WTC11 (cell line): Measurements from ENCODE around the gene GDI1. TPM values are rescaled to one million over a fixed set of nuclear protein-coding genes. Genes with fewer than 3 reads are reported as not detected.

Experiments used
- ATAC-seq: fragments of 200-7000 bp; cut with Tn5 transposase; 2 replicates; pipeline ENCODE4 v1.10.0; 2021; ENCODE audit warnings: mild to moderate bottlenecking, moderate library complexity
- CTCF ChIA-PET: fragments of 300-600 bp; sonication (Branson Sonifier 250); formaldehyde crosslinking; loops from one replicate; lab custom pipeline; 2021; ENCODE audit warnings: antibody characterized with exemption; lab: Charles Lee
- POLR2A ChIA-PET: fragments of 350-600 bp; sonication (Branson Sonifier 250); formaldehyde crosslinking; loops from one replicate; lab custom pipeline; 2021; ENCODE audit warnings: antibody characterized with exemption; lab: Charles Lee
- DNase-seq: peaks from one replicate; pipeline ENCODE4 v3.0.0; 2021; ENCODE audit warnings: low spot score
- H3K27ac Mint-ChIP-seq: 2 replicates; pipeline ENCODE4 v1.8.0; 2021; ENCODE audit warnings: mixed read lengths
- H3K27me3 Mint-ChIP-seq: 2 replicates; pipeline ENCODE4 v1.8.0; 2021; ENCODE audit warnings: low read depth, mild to moderate bottlenecking, moderate library complexity, mixed read lengths
- H3K36me3 Mint-ChIP-seq: 2 replicates; pipeline ENCODE4 v1.8.0; 2021; ENCODE audit warnings: mixed read lengths
- H3K4me1 Mint-ChIP-seq: 2 replicates; pipeline ENCODE4 v1.8.0; 2022; ENCODE audit warnings: mixed read lengths
- H3K4me3 Mint-ChIP-seq: 2 replicates; pipeline ENCODE4 v1.8.0; 2021; ENCODE audit warnings: mild to moderate bottlenecking, moderate library complexity, mixed read lengths
- H3K9me3 Mint-ChIP-seq: 2 replicates; pipeline ENCODE4 v1.8.0; 2021; ENCODE audit warnings: mixed read lengths
- ATF6 ChIP-seq: sonication (generic); formaldehyde crosslinking; IDR thresholded peaks from 2 replicates; pipeline ENCODE4 v1.8.1; 2023; ENCODE audit warnings: mild to moderate bottlenecking, missing genetic modification reagents
- CREM ChIP-seq: sonication (generic); formaldehyde crosslinking; IDR thresholded peaks from 2 replicates; pipeline ENCODE4 v1.8.1; 2022; ENCODE audit warnings: mild to moderate bottlenecking, missing genetic modification reagents, moderate library complexity
- EMX1 ChIP-seq: fragments of 250-450 bp; sonication (Bioruptor Pico); IDR thresholded peaks from 2 replicates; pipeline ENCODE4 v1.8.0; 2021; ENCODE audit warnings: mild to moderate bottlenecking
- ETV6 ChIP-seq: sonication (generic); formaldehyde crosslinking; IDR thresholded peaks from 2 replicates; pipeline ENCODE4 v1.8.1; 2022; ENCODE audit warnings: mild to moderate bottlenecking, missing genetic modification reagents
- FOXP4 ChIP-seq: sonication (generic); formaldehyde crosslinking; IDR thresholded peaks from 2 replicates; pipeline ENCODE4 v1.8.0; 2022; ENCODE audit warnings: mild to moderate bottlenecking, missing genetic modification reagents
- GABPB1 ChIP-seq: sonication (generic); formaldehyde crosslinking; IDR thresholded peaks from 2 replicates; pipeline ENCODE4 v1.8.1; 2023; ENCODE audit warnings: mild to moderate bottlenecking, missing genetic modification reagents
- HMGXB4 ChIP-seq: sonication (generic); formaldehyde crosslinking; IDR thresholded peaks from 2 replicates; pipeline ENCODE4 v1.8.1; 2023; ENCODE audit warnings: mild to moderate bottlenecking, moderate library complexity, missing genetic modification reagents
- KAT7 ChIP-seq: sonication (generic); formaldehyde crosslinking; IDR thresholded peaks from 2 replicates; pipeline ENCODE4 v1.8.1; 2023; ENCODE audit warnings: missing genetic modification reagents, mild to moderate bottlenecking, borderline replicate concordance
- MXD4 ChIP-seq: fragments of 250-450 bp; sonication (Bioruptor Pico); IDR thresholded peaks from 2 replicates; pipeline ENCODE4 v1.8.0; 2021; ENCODE audit warnings: mild to moderate bottlenecking, moderate library complexity, borderline replicate concordance
- MYBL2 ChIP-seq: sonication (generic); formaldehyde crosslinking; IDR thresholded peaks from 2 replicates; pipeline ENCODE4 v1.8.1; 2023; ENCODE audit warnings: mild to moderate bottlenecking, moderate library complexity, missing genetic modification reagents
- NFE2L1 ChIP-seq: sonication (generic); formaldehyde crosslinking; IDR thresholded peaks from 2 replicates; pipeline ENCODE4 v1.8.1; 2023; ENCODE audit warnings: missing genetic modification reagents
- NR1H2 ChIP-seq: sonication (generic); formaldehyde crosslinking; IDR thresholded peaks from 2 replicates; pipeline ENCODE4 v1.9.0; 2021; ENCODE audit warnings: mild to moderate bottlenecking, moderate library complexity, missing genetic modification reagents
- SMAD3 ChIP-seq: sonication (generic); formaldehyde crosslinking; IDR thresholded peaks from 2 replicates; pipeline ENCODE4 v1.8.0; 2022; ENCODE audit warnings: missing genetic modification reagents, mild to moderate bottlenecking, borderline replicate concordance
- TEAD1 ChIP-seq: sonication (generic); formaldehyde crosslinking; IDR thresholded peaks from 2 replicates; pipeline ENCODE4 v1.8.0; 2022; ENCODE audit warnings: mild to moderate bottlenecking, missing genetic modification reagents
- TEAD4 ChIP-seq: sonication (generic); formaldehyde crosslinking; IDR thresholded peaks from 2 replicates; pipeline ENCODE4 v1.8.0; 2022; ENCODE audit warnings: mild to moderate bottlenecking, missing genetic modification reagents
- ZNF138 ChIP-seq: sonication (generic); formaldehyde crosslinking; conservative IDR thresholded peaks from 2 replicates; pipeline ENCODE4 v1.8.1; 2022; ENCODE audit warnings: mild to moderate bottlenecking, moderate library complexity, missing genetic modification reagents
- ZNF263 ChIP-seq: sonication (generic); formaldehyde crosslinking; IDR thresholded peaks from 2 replicates; pipeline ENCODE4 v1.8.1; 2022; ENCODE audit warnings: low read depth, mild to moderate bottlenecking, moderate library complexity, missing genetic modification reagents
- ZNF416 ChIP-seq: fragments of 250-450 bp; sonication (Bioruptor Pico); IDR thresholded peaks from 2 replicates; pipeline ENCODE4 v1.9.0; 2021; ENCODE audit warnings: mild to moderate bottlenecking, inconsistent platforms
- ZSCAN18 ChIP-seq: fragments of 250-450 bp; sonication (Bioruptor Pico); IDR thresholded peaks from 2 replicates; pipeline ENCODE4 v2.1.2; 2022; ENCODE audit warnings: mild to moderate bottlenecking, moderate library complexity
- total RNA-seq: library from RNA; stranded (reverse); gene quantifications from 3 replicates; pipeline ENCODE4 v1.2.3, GENCODE V29; 2021
- TF ChIP-seq, protein P1 (sequence below): fragments of 250-450 bp; sonication (Bioruptor Pico); conservative IDR thresholded peaks from 2 replicates; pipeline ENCODE4 v1.9.0; 2021; ENCODE audit warnings: mild to moderate bottlenecking
- TF ChIP-seq, protein P2 (sequence below): fragments of 200-600 bp; IDR thresholded peaks from 2 replicates; pipeline ENCODE4 v1.8.0; 2022; ENCODE audit warnings: antibody characterized with exemption
- TF ChIP-seq, protein P3 (sequence below): fragments of 250-450 bp; sonication (Bioruptor Pico); IDR thresholded peaks from 2 replicates; pipeline ENCODE4 v1.8.0; 2021; ENCODE audit warnings: mild to moderate bottlenecking

The GDI1 gene
- total RNA-seq, 1 experiment from 2014 or later, result 108 TPM

- TF ChIP-seq TEAD1 (CRISPR knock-in tag) (no peak), ZNF416 (CRISPR knock-in tag) (no peak), MYBL2 (CRISPR knock-in tag) (no peak), FOXP4 (CRISPR knock-in tag) (no peak), EMX1 (CRISPR knock-in tag) (no peak), ZNF138 (no peak), ZNF263 (CRISPR knock-in tag) (no peak), NR1H2 (CRISPR knock-in tag) (no peak), CREM (CRISPR knock-in tag) (no peak), ZSCAN18 (CRISPR knock-in tag) (no peak), MXD4 (CRISPR knock-in tag) (no peak), SMAD3 (no peak), GABPB1 (CRISPR knock-in tag) (no peak)
- TF ChIP-seq, protein P1, sequence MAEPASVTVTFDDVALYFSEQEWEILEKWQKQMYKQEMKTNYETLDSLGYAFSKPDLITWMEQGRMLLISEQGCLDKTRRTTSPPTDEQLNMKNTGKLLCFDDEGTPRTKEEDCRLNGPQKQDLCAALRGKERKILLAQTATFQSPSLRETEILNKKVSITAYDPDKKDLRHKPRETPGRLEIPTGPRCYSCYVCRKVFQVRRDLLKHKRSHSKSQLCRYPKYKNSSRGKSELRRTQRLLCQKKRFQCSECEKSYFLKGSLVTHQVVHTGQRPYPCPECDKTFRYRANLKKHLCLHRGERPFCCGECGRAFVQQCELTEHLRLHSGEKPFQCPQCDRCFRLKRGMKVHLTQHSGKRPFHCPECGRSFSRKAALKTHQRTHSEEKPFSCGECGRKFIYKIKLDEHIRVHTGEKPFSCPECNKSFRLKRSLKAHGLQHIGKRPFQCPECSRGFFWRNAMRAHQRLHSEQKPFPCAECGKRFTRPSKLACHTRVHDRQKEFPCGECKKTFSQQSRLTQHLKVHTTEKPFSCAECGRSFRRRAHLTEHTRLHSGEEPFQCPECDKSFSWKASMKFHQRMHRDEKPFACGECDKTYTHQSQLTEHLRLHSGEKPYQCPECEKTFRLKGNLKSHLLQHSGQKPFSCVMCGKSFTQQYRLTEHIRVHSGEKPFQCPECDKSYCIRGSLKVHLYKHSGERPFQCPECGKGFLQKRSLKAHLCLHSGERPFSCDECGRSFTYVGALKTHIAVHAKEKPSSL (CRISPR knock-in tag), result no peak
- TF ChIP-seq, protein P2, sequence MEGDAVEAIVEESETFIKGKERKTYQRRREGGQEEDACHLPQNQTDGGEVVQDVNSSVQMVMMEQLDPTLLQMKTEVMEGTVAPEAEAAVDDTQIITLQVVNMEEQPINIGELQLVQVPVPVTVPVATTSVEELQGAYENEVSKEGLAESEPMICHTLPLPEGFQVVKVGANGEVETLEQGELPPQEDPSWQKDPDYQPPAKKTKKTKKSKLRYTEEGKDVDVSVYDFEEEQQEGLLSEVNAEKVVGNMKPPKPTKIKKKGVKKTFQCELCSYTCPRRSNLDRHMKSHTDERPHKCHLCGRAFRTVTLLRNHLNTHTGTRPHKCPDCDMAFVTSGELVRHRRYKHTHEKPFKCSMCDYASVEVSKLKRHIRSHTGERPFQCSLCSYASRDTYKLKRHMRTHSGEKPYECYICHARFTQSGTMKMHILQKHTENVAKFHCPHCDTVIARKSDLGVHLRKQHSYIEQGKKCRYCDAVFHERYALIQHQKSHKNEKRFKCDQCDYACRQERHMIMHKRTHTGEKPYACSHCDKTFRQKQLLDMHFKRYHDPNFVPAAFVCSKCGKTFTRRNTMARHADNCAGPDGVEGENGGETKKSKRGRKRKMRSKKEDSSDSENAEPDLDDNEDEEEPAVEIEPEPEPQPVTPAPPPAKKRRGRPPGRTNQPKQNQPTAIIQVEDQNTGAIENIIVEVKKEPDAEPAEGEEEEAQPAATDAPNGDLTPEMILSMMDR, result no peak
- Mint-ChIP-seq H3K9me3 (no peaks in the 10 kb centered on the region), H3K36me3 (no peaks in the 10 kb centered on the region; the same call in 1 of the 2 replicates), H3K4me3 (no peak overlapping the region), H3K4me1 (peaks cover 3% of the 10 kb centered on the region; the same call in 1 of the 2 replicates), H3K27me3 (no peaks in the 10 kb centered on the region), H3K27ac (no peak overlapping the region)
- DNase-seq (no peak), ATAC-seq (no peak)
- ChIA-PET CTCF (interaction anchor here (0.6 to 0.9 kb wide), 2 partner anchors 44 to 58 kb away, joined by 4 to 6 read pairs; no protein-coding TSS in a partner anchor), POLR2A (no interaction called here)
Measured at GRCh38 chrX:154482786-154483185, 45.8 kb downstream of the GDI1 start.

DNA sequence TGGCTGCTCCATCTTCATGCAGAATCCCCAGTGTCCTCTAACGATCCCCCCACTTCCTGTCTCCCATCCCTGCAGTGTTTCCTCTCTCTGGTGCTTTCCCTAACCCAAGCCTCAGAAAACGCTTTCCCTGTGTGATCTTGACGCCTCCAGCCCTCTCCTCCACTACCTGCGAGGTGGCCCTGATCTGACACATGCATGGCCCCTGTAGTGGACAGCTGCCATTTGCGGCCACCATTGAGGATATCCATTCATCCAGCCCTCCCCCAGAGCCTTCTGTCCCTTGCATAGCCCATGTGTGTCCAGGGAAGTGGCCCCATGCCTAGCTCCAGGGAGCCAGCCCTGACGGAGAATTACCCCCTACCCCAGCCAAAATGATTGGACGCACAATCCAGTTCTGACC is 46.4 kb downstream of the GDI1 start:
- no peak overlapping the region for H3K4me3 Mint-ChIP-seq
- POLR2A ChIA-PET, result no interaction called here
- no peaks in the 10 kb centered on the region for H3K27me3 Mint-ChIP-seq

More for the DNA sequence above, 46.4 kb downstream of the GDI1 start:
- Mint-ChIP-seq H3K4me1 (peaks cover 3% of the 10 kb centered on the region; the same call in 1 of the 2 replicates), H3K36me3 (no peaks in the 10 kb centered on the region; the same call in 1 of the 2 replicates), H3K27ac (no peak overlapping the region; the same call in 1 of the 2 replicates), H3K9me3 (no peaks in the 10 kb centered on the region)
- DNase-seq (no peak), ATAC-seq (no peak)
- TF ChIP-seq HMGXB4 (CRISPR knock-in tag) (no peak), ATF6 (CRISPR knock-in tag) (no peak), KAT7 (CRISPR knock-in tag) (no peak), NFE2L1 (CRISPR knock-in tag) (no peak), ETV6 (CRISPR knock-in tag) (no peak), CREM (CRISPR knock-in tag) (no peak), MYBL2 (CRISPR knock-in tag) (no peak), TEAD4 (CRISPR knock-in tag) (no peak)
- TF ChIP-seq, protein P3, sequence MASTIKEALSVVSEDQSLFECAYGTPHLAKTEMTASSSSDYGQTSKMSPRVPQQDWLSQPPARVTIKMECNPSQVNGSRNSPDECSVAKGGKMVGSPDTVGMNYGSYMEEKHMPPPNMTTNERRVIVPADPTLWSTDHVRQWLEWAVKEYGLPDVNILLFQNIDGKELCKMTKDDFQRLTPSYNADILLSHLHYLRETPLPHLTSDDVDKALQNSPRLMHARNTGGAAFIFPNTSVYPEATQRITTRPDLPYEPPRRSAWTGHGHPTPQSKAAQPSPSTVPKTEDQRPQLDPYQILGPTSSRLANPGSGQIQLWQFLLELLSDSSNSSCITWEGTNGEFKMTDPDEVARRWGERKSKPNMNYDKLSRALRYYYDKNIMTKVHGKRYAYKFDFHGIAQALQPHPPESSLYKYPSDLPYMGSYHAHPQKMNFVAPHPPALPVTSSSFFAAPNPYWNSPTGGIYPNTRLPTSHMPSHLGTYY (CRISPR knock-in tag), result no peak
- CTCF ChIA-PET, result interaction anchor here (0.6 kb wide), 1 partner anchor 110 kb away, joined by 4 read pairs; no protein-coding TSS in a partner anchor
